GM19099 (cell line): Measurements from ENCODE around the gene VWA5A.

ENCODE experiments used
- POLR2A ChIP-seq: IDR thresholded peaks from 3 replicates; pipeline ENCODE4 v1.6.1; 2011; ENCODE audit warnings: low read depth; ENCODE audit not compliant: insufficient read length; ENCODE audit errors: extremely low read depth

Gene VWA5A

DNA sequence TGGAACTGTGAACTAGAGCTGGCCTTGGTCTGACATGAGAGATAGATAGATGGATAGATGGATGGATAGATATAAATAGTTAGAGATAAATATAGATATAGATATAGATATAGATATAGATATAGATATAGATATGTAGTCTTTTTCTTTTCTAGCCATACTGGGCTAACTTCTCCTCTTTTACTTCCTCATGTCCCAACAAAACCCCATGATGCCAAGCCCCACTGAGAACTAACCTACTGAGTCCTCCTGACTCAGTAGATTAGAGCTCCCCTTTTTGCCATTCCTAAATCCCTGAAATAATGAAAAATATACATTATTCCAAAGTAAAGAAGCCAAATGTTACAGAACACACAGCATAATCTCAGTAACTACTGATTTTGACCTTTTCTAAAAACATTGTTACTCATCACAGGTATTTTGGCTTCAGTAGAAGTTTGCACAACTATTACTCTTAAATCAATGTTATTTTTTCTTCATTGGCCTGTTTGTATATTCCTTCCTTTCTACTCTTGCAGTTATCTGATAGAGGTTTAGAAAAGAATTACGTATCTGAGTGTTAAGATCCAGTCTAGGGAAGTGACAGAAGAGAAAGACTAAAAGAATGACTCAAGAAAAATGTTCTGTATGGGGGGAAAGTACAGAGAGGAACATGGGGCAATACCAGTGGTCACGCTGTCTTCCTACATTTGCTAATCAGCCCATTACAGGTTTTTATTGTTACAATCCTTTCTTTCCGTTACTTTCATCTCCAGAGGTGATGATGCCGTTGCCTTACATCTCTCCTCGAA, 61.9 kb downstream of the VWA5A start:
- TF ChIP-seq POLR2A, result no peak

- no peak for TF ChIP-seq POLR2A
Observed at GRCh38 chr11:124179310-124179709, 64.1 kb downstream of the VWA5A start.

DNA sequence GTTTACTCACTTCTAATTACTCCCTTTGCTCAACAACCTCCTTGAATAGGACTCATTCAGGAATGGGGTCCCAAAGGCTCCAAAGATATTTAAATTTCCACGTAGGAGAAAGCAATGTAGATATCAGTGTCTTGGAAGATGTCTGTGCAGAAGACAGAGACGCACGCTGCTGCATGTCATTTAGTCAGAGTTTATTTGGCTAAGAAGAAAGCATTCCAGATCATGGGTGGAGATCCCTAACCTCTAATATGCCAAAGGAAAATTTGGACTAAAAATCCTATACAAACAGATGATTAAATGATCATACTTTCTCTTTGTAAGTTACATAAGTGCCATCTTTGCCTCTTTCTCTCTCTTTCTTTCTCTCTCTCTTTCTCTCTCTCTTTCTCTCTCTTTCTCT, 67.8 kb downstream of the VWA5A start, which contains the start of gene OR10D3:
OR10D3 (plus strand) TSS at position 278 of the 400 bp plus-strand sequence. CDS start 1,925 bp downstream, outside the sequence.
- no peak for TF ChIP-seq POLR2A

- no peak for TF ChIP-seq POLR2A
Observed at GRCh38 chr11:124190298-124191139, 75.3 kb downstream of the VWA5A start.

DNA sequence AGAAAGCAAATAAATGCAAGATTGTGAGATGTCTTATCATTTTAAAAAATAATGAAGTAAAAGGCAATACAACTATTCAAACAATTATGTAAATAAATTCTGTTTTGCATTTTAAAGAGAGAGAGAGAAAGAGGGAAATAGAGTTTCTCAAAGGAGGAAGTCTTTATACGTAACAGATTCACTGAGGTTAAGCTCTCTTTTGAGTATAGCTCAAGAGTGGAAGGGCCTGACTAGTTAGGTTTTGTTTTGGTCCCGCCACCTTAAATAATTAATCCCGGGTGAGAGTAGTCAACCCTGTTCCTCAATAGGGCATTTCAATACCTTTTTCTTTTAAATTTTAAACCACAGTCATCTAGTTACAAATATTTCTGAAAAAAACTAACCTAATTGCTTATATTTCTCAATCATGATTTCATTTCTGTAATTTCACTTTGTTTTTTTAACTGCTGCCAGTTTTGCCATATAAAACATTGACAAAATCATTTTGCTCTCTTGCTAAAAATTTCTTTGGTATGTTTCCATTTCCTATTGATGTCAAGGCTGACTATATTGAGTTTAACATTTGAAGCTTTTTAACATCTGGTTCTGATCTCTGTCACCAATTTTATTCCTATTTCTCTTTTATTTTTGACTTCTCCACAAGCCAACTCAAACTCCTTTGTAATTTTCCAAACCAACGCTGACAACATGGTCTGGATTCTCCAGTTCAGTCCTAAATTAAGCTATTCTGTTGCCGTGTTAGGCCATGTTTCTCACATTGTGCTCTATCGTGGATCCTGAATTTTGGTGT, 78.2 kb downstream of the VWA5A start:
- no peak for TF ChIP-seq POLR2A

DNA sequence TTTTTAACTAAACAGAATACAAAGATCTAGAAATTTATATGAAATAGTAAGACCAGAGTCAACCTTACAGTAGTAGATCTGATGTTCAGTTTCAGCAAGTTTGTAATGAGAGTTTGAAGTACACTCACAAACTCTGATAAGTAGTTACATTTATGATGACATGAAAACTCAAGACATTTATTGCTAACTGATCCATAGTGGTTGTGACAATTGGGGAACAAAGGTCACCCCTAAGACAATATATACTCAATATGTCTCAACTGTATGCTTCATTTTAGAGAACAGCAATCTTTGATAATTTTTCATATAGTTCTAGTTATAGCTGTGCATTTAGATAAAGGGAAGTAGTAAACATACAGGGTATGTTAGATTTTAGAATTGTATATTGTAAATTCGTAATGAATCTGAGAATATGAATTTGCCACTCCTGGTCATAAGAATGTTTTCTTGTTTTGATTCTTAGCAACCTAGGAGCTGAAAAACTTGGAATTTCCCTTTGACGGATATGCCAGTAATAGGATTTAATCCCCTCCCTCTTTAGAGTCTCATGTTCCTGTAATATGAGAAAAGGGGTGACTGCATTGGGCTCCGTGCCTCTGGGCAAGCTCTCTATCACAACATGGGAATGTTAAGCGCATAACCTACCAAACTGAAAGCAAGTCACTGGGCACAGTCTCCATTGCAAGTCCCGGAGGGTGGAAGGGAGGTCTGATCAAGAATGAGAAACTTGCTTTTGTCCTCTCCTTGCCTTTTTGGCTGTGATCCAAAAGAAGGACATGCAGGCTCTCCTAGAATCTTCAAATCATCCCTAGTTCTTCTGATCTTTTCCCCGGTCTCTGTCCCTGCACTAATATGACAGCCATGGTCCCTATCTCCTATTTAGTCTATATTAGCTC, 79.3 kb downstream of the VWA5A start:
- no peak for TF ChIP-seq POLR2A

- no peak for TF ChIP-seq POLR2A
Observed at GRCh38 chr11:124195189-124195734, 80.0 kb downstream of the VWA5A start.
